Fibroblast of skin of scalp (primary cell): ENCODE results near the gene SLC4A5.
"Not testable (repeated sequence)": the region's sequence is repeated elsewhere in the genome, so short reads cannot be mapped to it uniquely, and the experiment has no call there.

Experiments
- DNase-seq: peaks from one replicate; pipeline ENCODE4 v3.0.0-alpha.2; 2013

The SLC4A5 gene

GRCh38 chr2:74364533-74365505, 21.6 kb upstream of the SLC4A5 start:
- DNase-seq: no peak

- no peak for DNase-seq
Observed at GRCh38 chr2:74361327-74361726, 18.1 kb upstream of the SLC4A5 start.

- no peak for DNase-seq
Observed at GRCh38 chr2:74357627-74358026, 14.4 kb upstream of the SLC4A5 start.

- DNase-seq: no peak
Observed at GRCh38 chr2:74349889-74350288, 6.7 kb upstream of the SLC4A5 start.

- no peak for DNase-seq
Observed at GRCh38 chr2:74347742-74348141, 4.5 kb upstream of the SLC4A5 start.

- no peak for DNase-seq
Observed at GRCh38 chr2:74347303-74347702, 4.1 kb upstream of the SLC4A5 start.

- no peak for DNase-seq
Observed at GRCh38 chr2:74345272-74345943, 2.2 kb upstream of the SLC4A5 start.

GRCh38 chr2:74336227-74336626, 7.0 kb downstream of the SLC4A5 start:
- not testable (repeated sequence) for DNase-seq

- DNase-seq: peak; percentile 74
Observed at GRCh38 chr2:74334931-74335333, 8.3 kb downstream of the SLC4A5 start.

GRCh38 chr2:74333896-74334586, 9.2 kb downstream of the SLC4A5 start:
- no peak for DNase-seq

GRCh38 chr2:74333175-74333574, 10.0 kb downstream of the SLC4A5 start:
- peak; percentile 29 for DNase-seq

GRCh38 chr2:74332550-74333174, 10.6 kb downstream of the SLC4A5 start:
- no peak for DNase-seq

GRCh38 chr2:74328573-74328972, 14.6 kb downstream of the SLC4A5 start:
- DNase-seq: no peak

GRCh38 chr2:74328074-74328473, 15.1 kb downstream of the SLC4A5 start:
- no peak for DNase-seq

- DNase-seq: no peak
Observed at GRCh38 chr2:74327627-74328026, 15.6 kb downstream of the SLC4A5 start.

GRCh38 chr2:74327199-74327598, 16.0 kb downstream of the SLC4A5 start:
- DNase-seq: no peak

GRCh38 chr2:74325815-74326214, 17.4 kb downstream of the SLC4A5 start:
- no peak for DNase-seq

- DNase-seq: no peak
Observed at GRCh38 chr2:74321737-74322136, 21.5 kb downstream of the SLC4A5 start.

- DNase-seq: no peak
Observed at GRCh38 chr2:74317701-74318100, 25.5 kb downstream of the SLC4A5 start.

- no peak for DNase-seq
Observed at GRCh38 chr2:74316627-74317295, 26.5 kb downstream of the SLC4A5 start.

GRCh38 chr2:74314107-74314506, 29.1 kb downstream of the SLC4A5 start:
- no peak for DNase-seq

GRCh38 chr2:74313497-74313896, 29.7 kb downstream of the SLC4A5 start:
- DNase-seq: no peak
